GM20431 (cell line): ENCODE results near the gene BRD4.

Experiments used
- in situ Hi-C: fragments of 300-500 bp; cut with MseI, MboI; formaldehyde crosslinking; loops from one replicate; pipeline ENCODE4 v1.15.0; 2020; ENCODE audit warnings: low sequenced_read_pairs; ENCODE audit not compliant: unreplicated experiment

Gene BRD4

DNA sequence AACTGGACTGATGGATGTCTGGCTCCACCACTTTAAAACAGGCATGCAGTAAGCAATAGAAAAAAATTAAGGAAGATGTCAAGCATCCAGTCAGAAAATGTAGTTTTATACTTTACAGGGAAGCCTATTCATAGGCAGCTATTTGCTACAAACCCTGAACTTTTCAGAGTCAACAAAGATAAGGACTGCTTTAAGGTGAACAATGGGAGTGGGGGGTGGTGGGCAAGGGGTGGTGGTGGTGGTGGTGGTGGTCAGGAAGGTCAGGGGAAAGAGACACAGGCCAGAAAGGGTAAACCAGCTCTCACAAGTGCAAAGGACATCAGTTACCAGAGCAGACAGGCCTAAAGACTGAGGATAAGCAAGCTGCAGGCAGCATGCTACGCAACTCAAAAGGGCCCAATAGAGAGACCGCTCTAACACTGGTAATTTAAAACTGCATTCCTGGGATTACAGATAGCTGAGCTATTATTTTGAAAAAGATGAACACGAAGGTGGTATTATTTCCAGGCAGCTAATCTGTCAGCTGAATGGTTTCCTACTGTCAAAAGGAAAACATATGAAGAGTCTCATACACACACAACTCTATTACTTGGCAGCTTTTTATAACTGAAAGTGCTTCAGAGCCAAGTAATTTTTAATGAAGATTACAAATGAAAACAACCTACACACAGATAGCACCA is 14.8 kb downstream of the BRD4 start:
- in situ Hi-C loops, result no loop called here

DNA sequence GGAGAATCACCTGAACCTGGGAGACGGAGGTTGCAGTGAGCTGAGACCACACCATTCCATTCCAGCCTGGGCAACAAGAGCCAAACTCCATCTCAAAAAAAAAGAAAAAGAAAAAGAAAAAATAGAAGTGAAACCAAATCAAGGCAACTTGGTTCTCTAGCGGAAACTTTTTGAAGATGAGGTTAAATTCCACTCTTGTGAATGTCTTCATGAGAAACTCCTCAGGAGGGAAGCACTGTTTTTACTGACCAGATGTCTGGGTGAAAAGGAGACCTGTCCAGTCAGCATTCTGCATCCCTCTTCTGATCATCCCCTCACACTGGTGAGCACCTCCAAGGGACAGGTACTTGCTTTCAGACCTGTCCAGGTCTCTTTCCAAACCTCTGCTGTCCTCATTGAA is 15.8 kb downstream of the BRD4 start:
- in situ Hi-C loops, result no loop called here

DNA sequence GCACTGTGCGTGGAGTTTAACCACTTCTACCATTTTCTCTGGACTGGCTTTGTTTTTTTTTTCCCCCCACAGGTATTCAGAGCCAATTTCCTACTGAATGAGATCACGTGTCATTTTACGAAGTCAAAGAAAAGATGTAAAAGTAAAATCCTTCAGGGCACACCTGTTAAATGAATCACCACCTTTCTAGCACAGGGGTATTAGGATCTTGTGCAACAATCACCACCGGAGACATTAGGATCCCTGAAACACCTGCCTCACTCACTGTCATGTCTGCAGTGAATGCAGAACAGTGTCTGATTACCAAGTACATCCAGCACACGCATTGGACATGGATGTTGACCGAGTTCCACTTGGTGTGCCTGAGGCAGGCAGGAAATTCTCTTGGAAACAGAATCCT is 17.2 kb downstream of the BRD4 start:
- in situ Hi-C loops, result no loop called here

DNA sequence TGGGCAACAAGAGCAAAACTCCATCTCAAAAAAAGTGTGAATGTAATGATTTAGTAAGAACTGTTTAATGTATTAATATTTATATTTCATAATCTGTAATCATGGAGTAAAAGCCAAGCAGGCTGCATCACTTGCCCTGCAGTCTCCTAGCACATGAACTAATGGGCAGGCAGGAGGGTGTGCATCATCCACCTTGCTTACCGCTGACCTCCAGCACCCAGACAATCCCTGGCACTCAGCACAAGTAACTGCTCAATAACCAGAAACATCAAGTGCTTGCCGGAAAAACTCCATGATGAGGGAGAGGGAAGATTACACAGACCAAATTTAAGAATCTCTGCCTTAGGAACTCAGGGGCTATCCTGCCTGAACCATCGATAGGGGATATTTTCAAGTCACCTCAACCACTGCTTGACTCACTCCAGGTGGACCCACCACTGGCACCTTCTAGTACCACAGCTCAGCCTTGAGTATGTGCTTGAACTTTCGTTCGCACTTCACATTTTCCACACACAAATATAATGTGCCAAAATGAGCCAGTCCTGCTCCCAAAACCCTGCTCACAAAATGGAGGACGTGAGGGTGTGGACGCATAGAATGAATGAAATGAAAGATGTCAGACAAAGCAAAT is 18.6 kb downstream of the BRD4 start:
- in situ Hi-C loops, result no loop called here

DNA sequence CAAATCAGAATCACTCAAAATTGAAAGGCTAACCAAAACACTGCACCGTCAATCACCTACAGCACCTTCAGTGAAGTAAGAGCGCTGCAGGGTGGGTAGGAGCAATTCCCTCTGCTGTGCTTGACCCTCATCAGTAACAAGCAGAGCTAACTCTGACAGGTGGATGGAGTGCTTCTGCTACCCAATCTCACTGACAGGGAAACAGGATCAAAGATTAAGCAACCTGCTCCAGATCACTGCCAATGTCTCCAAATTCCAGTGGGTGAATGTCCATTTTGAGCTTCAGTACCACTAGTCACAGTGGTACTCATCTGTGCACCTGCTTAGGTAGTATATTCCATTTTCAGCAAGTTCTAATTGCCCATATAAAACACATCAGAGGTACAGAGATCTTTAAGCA is 25.2 kb downstream of the BRD4 start:
- in situ Hi-C loops, result no loop called here

DNA sequence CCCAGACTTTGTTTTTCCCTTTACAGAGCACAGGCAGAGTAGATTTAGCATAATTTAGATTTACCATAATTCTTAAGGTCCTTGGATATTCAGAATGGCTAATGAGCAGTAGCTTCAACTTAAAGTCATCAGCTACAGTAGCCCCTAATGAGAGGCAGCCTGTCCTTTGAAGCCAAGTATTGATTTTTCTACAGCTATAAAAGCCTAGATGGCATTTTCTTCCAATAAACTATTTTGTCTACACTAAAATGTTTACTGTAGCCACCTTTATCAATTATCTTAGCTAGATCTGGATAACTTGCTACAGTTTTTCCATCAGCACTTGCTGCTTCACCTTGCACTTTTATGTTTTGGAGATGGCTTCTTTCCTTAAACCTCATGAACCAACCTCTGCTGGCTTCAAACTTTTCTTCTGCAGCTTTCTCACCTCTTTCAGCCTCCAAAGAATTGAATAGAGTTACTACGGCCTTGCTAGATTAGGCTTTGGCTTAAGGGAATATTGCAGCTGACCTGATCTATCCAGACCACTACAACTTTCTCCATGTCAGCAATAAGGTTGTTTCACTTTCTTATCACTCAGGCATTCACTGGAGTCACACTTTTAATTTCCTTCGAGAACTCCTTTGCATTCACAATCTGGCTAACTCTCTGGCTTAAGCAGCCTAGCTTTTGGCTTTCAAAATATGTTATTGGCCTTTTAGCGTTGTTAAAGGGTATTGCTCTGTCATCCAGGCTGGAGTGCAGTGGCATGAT is 26.6 kb downstream of the BRD4 start:
- in situ Hi-C loops, result no loop called here

DNA sequence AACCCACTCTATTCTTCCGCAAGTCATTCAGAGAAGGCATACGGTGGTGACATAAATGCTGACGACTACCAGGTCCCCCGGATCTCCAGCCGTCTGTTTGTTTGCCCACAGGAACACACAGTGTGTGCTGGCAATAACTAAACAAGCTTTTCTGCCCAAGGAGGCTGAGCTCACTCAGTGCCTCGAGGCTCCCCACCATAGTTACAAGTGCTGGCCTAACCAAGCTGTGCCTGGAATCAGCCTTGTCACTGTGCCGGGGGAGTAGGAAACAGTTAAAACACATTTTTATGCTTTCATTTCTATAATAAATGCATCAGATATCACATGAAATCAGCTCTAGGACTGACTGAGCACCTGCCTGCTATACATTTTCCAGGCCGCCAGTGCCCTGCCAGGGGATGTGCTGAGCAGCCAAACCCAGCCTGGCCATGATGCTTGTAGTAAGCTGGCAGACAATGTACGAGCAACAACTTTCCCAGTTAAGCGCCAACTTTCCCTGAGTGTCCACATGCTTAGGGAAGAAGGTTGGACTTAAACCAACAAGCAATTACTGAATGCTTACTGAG is 28.1 kb downstream of the BRD4 start:
- in situ Hi-C loops, result no loop called here

DNA sequence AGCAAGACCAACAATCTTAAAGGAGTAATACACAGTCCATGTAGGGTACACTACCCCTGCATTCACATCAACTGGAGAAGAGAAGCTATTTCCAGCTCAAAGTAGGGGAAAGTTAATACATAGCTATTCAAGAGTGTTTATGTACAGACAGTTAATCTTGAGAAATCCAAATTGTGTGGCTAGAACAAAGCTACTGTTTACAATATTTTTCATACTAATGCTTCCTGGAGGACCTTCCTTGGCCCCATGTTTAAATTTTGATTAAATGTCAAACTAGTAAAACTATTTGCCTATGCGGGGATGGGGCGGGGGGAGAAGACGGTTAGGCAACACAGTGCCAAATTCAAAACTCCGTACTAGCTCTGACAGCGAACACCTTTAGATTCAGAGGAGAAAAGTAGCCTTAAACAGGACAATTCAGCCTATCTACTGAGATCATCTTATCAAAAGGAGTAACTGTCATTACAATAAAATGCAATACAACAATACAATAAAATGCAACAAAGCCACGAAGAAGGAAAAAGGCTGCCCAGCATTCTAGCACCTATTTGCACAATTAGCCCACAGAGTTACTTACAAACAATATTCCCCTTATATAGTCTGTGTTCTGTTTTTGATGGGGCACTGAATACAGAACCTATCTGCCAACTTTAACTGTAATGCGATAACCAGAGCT is 29.1 kb downstream of the BRD4 start:
- in situ Hi-C loops, result no loop called here

DNA sequence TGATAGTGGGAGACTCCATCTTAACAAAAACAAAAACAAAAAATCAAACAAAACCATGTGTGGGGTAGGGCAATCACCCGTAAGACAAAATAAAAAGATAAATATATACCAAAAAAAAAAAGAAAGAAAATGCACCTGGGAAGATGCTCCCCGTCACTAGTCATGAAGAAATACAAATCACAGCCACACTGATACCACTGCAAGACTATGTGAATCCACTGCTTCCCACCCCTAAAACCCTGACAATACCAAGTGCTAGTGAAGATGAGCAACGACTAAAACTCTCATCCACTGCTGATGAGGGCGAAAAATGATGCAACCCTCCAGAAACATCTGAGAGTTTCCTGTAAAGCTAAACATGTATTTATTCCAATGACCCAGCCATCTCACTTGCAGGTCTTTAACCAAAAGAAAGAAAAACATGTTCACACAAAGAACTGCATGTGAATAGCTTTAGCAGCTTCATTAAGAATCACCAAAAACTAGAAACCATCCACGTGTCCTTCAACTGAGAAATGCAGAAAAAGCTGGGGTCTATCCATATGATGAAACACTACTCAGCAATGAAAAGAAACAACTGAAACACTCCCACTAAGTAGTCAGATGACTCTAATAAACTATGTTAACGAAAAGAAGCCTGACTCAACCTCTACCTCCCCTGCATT is 31.7 kb downstream of the BRD4 start:
- in situ Hi-C loops, result no loop called here

DNA sequence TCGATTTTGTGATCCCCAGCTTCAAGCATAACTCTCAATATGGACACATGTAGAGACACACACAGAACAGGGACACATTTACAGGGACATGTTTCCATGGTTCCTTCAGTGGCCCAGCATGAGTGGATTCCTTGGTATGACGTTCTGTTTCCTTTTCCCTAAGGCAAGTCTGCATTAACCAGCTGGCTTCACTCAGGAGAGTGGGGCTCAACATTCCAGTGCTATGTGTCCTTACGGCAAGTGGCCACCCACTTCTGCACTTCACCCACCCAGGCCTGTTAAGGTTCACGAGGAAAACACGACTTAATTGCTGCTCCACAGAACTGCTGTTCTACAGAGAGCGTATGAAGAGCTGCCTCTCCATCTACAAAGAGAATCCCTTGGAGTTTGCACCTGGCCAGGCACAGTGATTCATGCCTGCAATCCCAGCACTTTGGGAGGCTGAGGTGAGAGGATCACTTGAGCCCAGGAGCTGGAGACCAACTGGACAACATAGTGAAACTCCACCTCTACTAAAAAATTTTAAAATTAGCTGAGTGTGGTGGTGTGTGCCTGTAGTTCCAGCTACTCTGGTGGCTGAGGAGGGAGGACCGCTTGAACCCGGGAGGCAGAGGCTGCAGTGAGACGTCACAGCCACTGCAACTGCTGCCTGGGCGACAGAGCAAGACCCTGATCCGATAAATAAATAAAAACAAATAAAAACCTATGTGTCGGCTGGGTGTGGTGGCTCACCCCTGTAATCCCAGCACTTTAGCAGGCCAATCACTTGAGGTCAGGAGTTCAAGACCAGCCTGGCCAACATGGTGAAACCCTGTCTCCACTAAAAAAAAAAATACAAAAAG is 32.5 kb downstream of the BRD4 start:
- in situ Hi-C loops, result no loop called here

DNA sequence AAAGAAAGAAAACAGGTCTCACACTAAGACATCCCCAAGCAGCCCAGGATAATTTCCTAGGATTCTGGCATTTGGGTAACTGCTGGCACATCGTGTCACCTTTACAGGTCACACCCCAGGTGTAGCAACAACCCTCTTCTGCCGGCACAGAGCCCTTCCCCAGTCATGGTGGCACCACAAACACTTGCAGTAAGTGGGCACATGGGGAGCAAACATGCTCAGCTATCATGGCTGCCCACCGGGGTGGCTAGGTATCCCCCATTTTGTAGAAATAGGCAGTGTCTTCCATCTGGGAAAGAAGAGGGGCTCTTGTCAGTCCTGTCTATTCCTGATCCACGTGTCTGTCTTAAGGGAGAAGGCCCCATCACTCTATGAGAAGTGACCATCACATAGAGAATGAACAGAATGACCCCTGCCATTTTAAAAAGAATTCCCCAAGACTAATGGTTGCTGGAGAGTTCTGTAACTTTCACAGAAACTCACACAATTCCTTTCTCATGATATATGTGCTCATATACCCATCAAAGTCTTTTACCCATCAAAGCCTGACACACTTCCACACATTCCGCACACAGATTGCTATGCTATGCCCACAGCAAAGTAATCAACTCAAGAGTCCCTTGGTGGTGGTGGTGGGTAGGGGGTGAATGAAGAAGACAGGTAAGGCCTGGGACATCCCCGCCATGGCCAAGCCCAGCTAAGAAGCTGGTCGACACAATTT is 33.3 kb downstream of the BRD4 start:
- in situ Hi-C loops, result no loop called here

DNA sequence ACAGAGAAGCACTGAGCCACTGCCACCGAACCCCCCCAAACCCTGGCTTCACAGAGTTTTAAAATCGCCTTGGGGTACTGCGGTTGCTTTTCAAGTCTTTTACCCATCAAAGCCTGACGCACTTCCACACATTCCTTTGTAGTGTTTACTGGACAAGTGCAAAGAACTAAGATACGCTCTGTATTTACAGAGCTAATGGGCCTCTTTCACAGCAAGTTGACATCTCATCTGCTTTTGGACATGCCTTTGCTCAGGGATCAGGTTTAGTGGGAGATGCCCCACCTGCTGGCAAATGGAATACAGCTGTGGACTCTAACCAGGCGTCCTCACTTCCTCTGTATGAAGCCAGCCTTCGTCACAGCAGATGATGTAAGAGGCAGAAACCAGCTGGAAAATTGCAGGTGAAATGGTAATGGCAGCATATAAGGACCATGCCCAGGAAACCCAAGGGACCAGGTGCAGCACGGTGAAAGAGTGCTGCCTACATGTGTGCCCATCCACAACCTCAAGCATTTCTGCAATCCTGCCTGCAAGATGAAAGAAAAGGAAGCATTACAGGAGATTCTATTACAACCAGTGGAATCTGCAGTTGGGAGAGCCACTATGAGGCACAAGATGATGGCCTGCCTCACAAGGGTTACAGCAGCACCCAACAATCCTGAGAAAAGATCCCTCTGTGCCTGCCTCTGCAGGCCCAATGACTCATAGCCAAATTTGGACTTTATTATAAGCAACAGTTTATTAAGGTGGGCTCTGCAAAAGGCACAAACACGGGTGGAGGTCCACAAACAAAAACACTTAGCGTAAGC is 34.7 kb downstream of the BRD4 start:
- in situ Hi-C loops, result no loop called here

DNA sequence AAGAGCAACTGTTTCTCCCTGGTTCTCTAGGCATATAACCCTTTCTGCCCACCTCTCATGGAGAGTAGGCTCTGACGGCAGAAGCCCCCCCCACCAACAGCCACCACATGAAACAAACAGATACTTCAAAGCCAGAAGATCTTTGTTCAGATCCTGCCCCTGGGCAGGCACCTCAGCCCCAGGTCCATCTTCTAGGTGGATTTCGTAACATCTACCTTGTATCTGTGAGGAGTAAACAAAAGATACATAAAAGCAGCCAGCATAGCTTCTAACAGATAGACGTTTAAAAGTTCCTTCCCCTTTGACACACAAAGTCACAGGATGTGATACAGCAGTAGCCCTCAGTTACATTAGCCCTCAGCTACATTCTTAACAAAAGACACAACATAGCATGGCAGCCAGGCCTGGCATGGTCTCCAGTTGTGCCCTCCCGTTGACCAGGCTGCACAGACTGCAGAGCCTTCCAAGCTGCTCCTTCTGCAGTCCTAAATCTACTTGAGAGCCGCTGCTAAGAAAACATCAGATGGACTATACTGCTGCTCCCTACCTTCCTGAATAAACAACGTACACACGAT is 35.4 kb downstream of the BRD4 start:
- in situ Hi-C loops, result no loop called here

DNA sequence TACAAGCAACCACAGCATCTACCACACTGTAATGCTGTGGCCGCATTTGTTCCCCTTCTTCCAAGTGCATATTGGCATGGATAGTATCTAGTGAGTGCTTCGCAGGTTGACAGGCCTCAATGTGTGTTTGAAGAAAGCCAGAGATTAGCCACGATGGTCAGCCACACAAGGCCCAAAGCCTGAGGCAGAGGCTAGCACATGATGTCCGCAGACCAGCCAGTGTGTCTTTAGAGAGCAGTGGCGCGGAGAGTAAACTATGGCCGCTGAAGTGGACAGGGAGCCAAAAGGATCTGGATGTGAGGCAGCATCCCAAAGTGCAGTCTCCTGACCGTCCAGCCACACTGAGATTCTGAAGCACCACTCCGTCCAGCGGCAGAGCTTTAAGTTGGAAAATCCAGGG is 36.0 kb downstream of the BRD4 start:
- in situ Hi-C loops, result no loop called here

DNA sequence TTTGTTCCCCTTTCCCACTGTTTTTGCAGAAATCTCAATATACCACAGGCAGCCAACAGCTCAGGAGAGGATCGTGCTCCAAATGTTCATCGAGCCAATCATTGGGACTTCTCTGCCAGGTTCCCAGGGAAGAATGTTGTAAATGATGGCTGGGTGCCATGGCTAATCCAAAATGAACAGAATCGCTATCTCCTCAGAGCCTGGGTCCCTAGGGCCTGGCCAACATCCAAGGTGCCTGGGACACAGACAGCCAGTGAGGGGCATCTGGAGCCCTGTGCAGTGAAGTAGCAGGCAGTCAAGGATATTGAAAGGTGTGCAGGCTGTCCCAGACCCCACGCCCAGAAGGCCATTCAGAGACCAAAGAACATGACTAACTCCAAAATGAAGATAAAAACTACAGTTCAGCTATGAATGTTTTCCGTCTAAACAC is 37.8 kb downstream of the BRD4 start:
- in situ Hi-C loops, result no loop called here

DNA sequence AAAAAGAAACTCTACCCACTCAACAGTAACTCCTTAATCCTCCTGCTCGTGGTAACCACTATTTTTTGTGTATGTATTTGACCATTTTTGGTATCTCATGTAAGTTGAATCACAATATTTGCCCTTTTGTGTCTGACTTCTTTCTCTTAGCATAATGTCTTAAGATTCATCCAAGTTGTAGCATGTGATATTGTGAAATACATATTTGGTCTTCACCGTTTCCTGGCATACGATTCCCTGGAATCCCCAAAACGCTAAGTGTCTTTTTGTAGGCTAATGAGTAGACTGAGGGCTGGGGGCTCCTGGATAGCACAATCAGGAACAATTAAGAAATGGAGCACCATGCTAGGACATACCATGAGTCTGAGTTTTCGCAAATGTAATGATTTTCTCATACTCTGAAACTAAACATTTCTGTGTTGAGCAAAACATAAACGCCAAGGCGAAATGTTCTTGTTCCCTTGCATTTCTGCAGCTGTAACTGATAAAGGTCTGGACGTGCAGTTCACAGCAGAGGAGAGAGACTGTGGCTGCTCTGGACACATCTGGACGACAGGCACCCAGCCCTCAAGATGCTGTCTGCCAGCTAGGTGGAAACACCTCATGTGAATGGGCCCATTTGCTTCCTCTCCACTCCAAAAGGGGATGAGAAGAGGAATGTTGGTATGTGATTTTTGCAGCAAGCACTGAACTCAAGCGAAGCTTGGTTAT is 38.4 kb downstream of the BRD4 start:
- in situ Hi-C loops, result no loop called here
